ENCODE data around the gene ACIN1. TPM values are rescaled to one million over a fixed set of nuclear protein-coding genes. Genes with fewer than 3 reads are reported as not detected.

The ACIN1 gene
- total and polyA plus RNA-seq, 10 of the 15 experiments (the other 5 are each of a cell fraction or from before 2014, with no cell fraction given), result 4.3 to 148 (median 93.4) TPM

GRCh38 chr14:23125933-23126524 is 31.1 kb upstream of the ACIN1 start:
- no peak for TF ChIP-seq KAT2A (conservative IDR thresholded peaks at IDR 0.05; ENCODE audit: control insufficient read depth, low read depth, low read length)
- TF ChIP-seq ZBED1 (IDR thresholded peaks at IDR 0.05; ENCODE audit: borderline replicate concordance), result no peak
- no peak for TF ChIP-seq SIN3A (IDR thresholded peaks at IDR 0.05; ENCODE audit: low read depth, low read length)
- TF ChIP-seq NFIC (IDR thresholded peaks at IDR 0.05; ENCODE audit: low read depth, low read length), result no peak
- no peak for TF ChIP-seq HDGF (IDR thresholded peaks at IDR 0.05)
- no peak for TF ChIP-seq ZNF207 (IDR thresholded peaks at IDR 0.05; ENCODE audit: borderline replicate concordance)
- Histone ChIP-seq H2AFZ (ENCODE audit: control insufficient read depth, low read depth, low read length) (no peak overlapping the region), H3K27ac (ENCODE audit: control insufficient read depth, insufficient read depth) (no peak overlapping the region), H3K4me2 (ENCODE audit: control insufficient read depth, insufficient read depth) (no peak overlapping the region), H3K4me1 (ENCODE audit: control insufficient read depth, insufficient read depth, low read length) (peaks cover 6% of the 10 kb centered on the region), H4K20me1 (ENCODE audit: control insufficient read depth, insufficient read depth) (no peaks in the 10 kb centered on the region), H3K79me2 (ENCODE audit: control insufficient read depth, insufficient read depth, low read length) (no peaks in the 10 kb centered on the region), H3K9me3 (replicated peaks; ENCODE audit: control insufficient read depth, insufficient read depth, low read length) (no peaks in the 10 kb centered on the region), H3K36me3 (ENCODE audit: control insufficient read depth in 2 of 2, insufficient read depth in 2 of 2, low read length in 1 of 2) (no peaks in the 10 kb centered on the region), H3K27me3 (replicated peaks in 1 of 2; ENCODE audit: control insufficient read depth in 2 of 2, insufficient read depth in 2 of 2, low read length in 1 of 2) (no peaks in the 10 kb centered on the region; a peak in 3 of 4 replicates), H3K9ac (ENCODE audit: control insufficient read depth, insufficient read depth, low read length) (no peak overlapping the region), H3K4me3 (no peak overlapping the region)
- intact Hi-C loops (cut with micrococcal nuclease; ENCODE audit: unreplicated experiment) (no loop called here), in situ Hi-C loops (cut with MboI) (loop anchor here (10.0 kb wide), 1 partner anchor 59 kb away; the partner anchor contains the start of gene SLC7A8)
- FAIRE-seq (no peak), ATAC-seq (no peak), DNase-seq (ENCODE audit: low read depth, low spot score) (no peak)
- ChIA-PET RAD21 (ENCODE audit: unreplicated experiment) (no interaction called here), SMC1A (ENCODE audit: uncharacterized antibody, unreplicated experiment) (interaction anchor here (1.0 to 1.7 kb wide), 2 partner anchors 58 to 254 kb away, joined by 3 to 4 read pairs; no protein-coding TSS in a partner anchor), CTCF (no interaction called here), POLR2A (no interaction called here)
- WGBS (ENCODE audit: insufficient coverage, insufficient replicate concordance, low lambda C conversion rate, missing lambda C conversion rate), result 63% methylated on average over 9 of the region's 9 CpGs
- no TSS peak for BruUV-seq (replicated peaks)

GRCh38 chr14:23125011-23125410 is 30.1 kb upstream of the ACIN1 start:
- CTCF ChIA-PET, result interaction anchor here (0.9 to 6.4 kb wide), 2 partner anchors 9 to 62 kb away, joined by 3 to 127 read pairs; partner anchors contain the start of gene SLC7A8
- Histone ChIP-seq H4K20me1 (ENCODE audit: control insufficient read depth, insufficient read depth) (no peaks in the 10 kb centered on the region), H2AFZ (ENCODE audit: control insufficient read depth, low read depth, low read length) (no peak overlapping the region), H3K9ac (ENCODE audit: control insufficient read depth, insufficient read depth, low read length) (no peak overlapping the region), H3K36me3 (ENCODE audit: control insufficient read depth in 2 of 2, insufficient read depth in 2 of 2, low read length in 1 of 2) (no peaks in the 10 kb centered on the region), H3K27ac (ENCODE audit: control insufficient read depth, insufficient read depth) (no peak overlapping the region), H3K4me2 (ENCODE audit: control insufficient read depth, insufficient read depth) (no peak overlapping the region), H3K27me3 (replicated peaks in 1 of 2; ENCODE audit: control insufficient read depth in 2 of 2, insufficient read depth in 2 of 2, low read length in 1 of 2) (no peaks in the 10 kb centered on the region; a peak in 3 of 4 replicates), H3K4me3 (no peak overlapping the region), H3K9me3 (replicated peaks; ENCODE audit: control insufficient read depth, insufficient read depth, low read length) (no peaks in the 10 kb centered on the region), H3K79me2 (ENCODE audit: control insufficient read depth, insufficient read depth, low read length) (no peaks in the 10 kb centered on the region), H3K4me1 (ENCODE audit: control insufficient read depth, insufficient read depth, low read length) (peaks cover 16% of the 10 kb centered on the region)
- POLR2A ChIA-PET, result no interaction called here
- ATAC-seq (no peak), DNase-seq (ENCODE audit: low read depth, low spot score) (no peak), FAIRE-seq (no peak)
- in situ Hi-C loops (cut with MboI) (loop anchor here (10.0 kb wide), 1 partner anchor 60 kb away; the partner anchor contains the start of gene SLC7A8), intact Hi-C loops (cut with micrococcal nuclease; ENCODE audit: unreplicated experiment) (no loop called here)
- BruUV-seq (replicated peaks), result no TSS peak
- WGBS (ENCODE audit: insufficient coverage, insufficient replicate concordance, low lambda C conversion rate, missing lambda C conversion rate), result 37% methylated on average over 3 of the region's 3 CpGs
- RAD21 ChIA-PET (ENCODE audit: unreplicated experiment), result no interaction called here
- SMC1A ChIA-PET (ENCODE audit: uncharacterized antibody, unreplicated experiment), result interaction anchor here (1.0 to 1.7 kb wide), 2 partner anchors 31 to 59 kb away, joined by 4 read pairs; no protein-coding TSS in a partner anchor
- TF ChIP-seq IRF4 (IDR thresholded peaks at IDR 0.05; ENCODE audit: low read depth, low read length), result no peak
- TF ChIP-seq SMC3 (IDR thresholded peaks at IDR 0.05; ENCODE audit: borderline replicate concordance, low read length), result no peak
- TF ChIP-seq POU2F2 (IDR thresholded peaks at IDR 0.05; ENCODE audit: borderline replicate concordance, low read depth, low read length), result no peak
- TF ChIP-seq HDAC6 (IDR thresholded peaks at IDR 0.05; ENCODE audit: unreplicated experiment), result no peak
- no peak for TF ChIP-seq BRCA1 (IDR thresholded peaks at IDR 0.05; ENCODE audit: low read depth, low read length)
- no peak for TF ChIP-seq WRNIP1 (IDR thresholded peaks at IDR 0.05; ENCODE audit: borderline replicate concordance, low read depth, low read length)
- TF ChIP-seq KAT2A (conservative IDR thresholded peaks at IDR 0.05; ENCODE audit: control insufficient read depth, low read depth, low read length), result no peak
- TF ChIP-seq ZNF274 (IDR thresholded peaks at IDR 0.05; ENCODE audit: insufficient read depth, insufficient read length), result no peak
- no peak for TF ChIP-seq SP1 (IDR thresholded peaks at IDR 0.05; ENCODE audit: low read depth, low read length)
- TF ChIP-seq TBL1XR1 (IDR thresholded peaks at IDR 0.05; ENCODE audit: low read depth, low read length), result no peak
- TF ChIP-seq TARDBP (IDR thresholded peaks at IDR 0.05; ENCODE audit: borderline replicate concordance), result no peak
- no peak for TF ChIP-seq JUNB (IDR thresholded peaks at IDR 0.05)
- no peak for TF ChIP-seq CBFB (IDR thresholded peaks at IDR 0.05; ENCODE audit: low read depth)
- no peak for TF ChIP-seq JUND (IDR thresholded peaks at IDR 0.05; ENCODE audit: low read depth, low read length)
- TF ChIP-seq HSF1 (IDR thresholded peaks at IDR 0.05; ENCODE audit: low read depth, low read length), result no peak

All from GM12878 (cell line).